Sigmoid colon (tissue), 7 donors: Measurements from ENCODE around the gene DNAAF5. TPM values are rescaled to one million over a fixed set of nuclear protein-coding genes. Genes with fewer than 3 reads are reported as not detected.

Experiments used
- DNase-seq: peaks from one replicate; pipeline ENCODE4 v3.0.0-alpha.2; 2019
- H3K27ac ChIP-seq, 4 donors: fragments of 200-600 bp; sonication (generic); one replicate each; pipeline ENCODE4 v1.5.1; 2016 to 2019; ENCODE audit warnings: mild to moderate bottlenecking in 1 of 4
- H3K27me3 ChIP-seq, 3 donors: fragments of 200-600 bp; sonication (generic); one replicate each; pipeline ENCODE4 v1.5.1; 2019; ENCODE audit warnings: mild to moderate bottlenecking in 1 of 3
- H3K36me3 ChIP-seq, 4 donors: fragments of 200-600 bp; sonication (generic); one replicate each; pipeline ENCODE4 v1.5.1; 2016 to 2019
- H3K4me1 ChIP-seq, 4 donors: fragments of 200-600 bp; sonication (generic); one replicate each; pipeline ENCODE4 v1.5.1; 2017 to 2019
- H3K4me3 ChIP-seq, 4 donors: fragments of 200-600 bp; sonication (generic); one replicate each; pipeline ENCODE4 v1.5.1; 2017 to 2019; ENCODE audit warnings: mild to moderate bottlenecking in 2 of 4, moderate library complexity in 1 of 4
- H3K9me3 ChIP-seq, 4 donors: fragments of 200-600 bp in 3 of 4; sonication (generic) in 3 of 4; one replicate each; pipeline versions ENCODE4 v1.5.1 to v1.6.1; 2013 to 2019
- EP300 ChIP-seq, 4 donors: sonication (generic); formaldehyde crosslinking; IDR thresholded peaks; one replicate each; pipeline ENCODE4 v1.6.1; 2017; ENCODE audit warnings: antibody characterized with exemption in 4 of 4
- POLR2A ChIP-seq, 2 donors: fragments of 450-650 bp; IDR thresholded peaks; one replicate each; pipeline ENCODE4 v1.6.1; 2016; ENCODE audit warnings: antibody characterized with exemption in 2 of 2, mild to moderate bottlenecking in 2 of 2, moderate library complexity in 2 of 2
- POLR2AphosphoS5 ChIP-seq, 4 donors: sonication (generic); formaldehyde crosslinking; IDR thresholded peaks; one replicate each; pipeline ENCODE4 v1.6.1; 2017; ENCODE audit warnings: antibody characterized with exemption in 4 of 4
- WGBS, 2 donors: extraction: QIAGEN DNeasy Blood & Tissue Kit; methylation state at CpG; one replicate each; pipeline ENCODE4 v1.1.7; 2013; 5-methylcytosine and 5-hydroxymethylcytosine counted together
- intact Hi-C: fragments of 100-400 bp; cut with DNase I; formaldehyde crosslinking; loops from one replicate; pipeline ENCODE4 v1.15.1; 2023
- polyA plus RNA-seq, 3 donors: library from polyadenylated mRNA; stranded (reverse); fragments of 200-250 nt; gene quantifications; one replicate each; pipeline ENCODE4 v1.2.3, GENCODE V29; 2013
- total RNA-seq, 4 donors: library from RNA; depleted of rRNA; stranded (reverse); fragments of >200 nt; gene quantifications; one replicate each; pipeline ENCODE4 v1.1.0, GENCODE V29; 2016
- TF ChIP-seq, protein P1 (sequence below), 4 experiments: fragments of 450-650 bp in 3 of 4; fragments of 200-600 bp in 1 of 4; IDR thresholded peaks; one replicate each; pipeline ENCODE4 v1.5.1; 2016 to 2019; ENCODE audit warnings: antibody characterized with exemption in 4 of 4, mild to moderate bottlenecking in 3 of 4, moderate library complexity in 2 of 4
- donor health status: healthy with polysubstance abuse.
- donor health status: Bipolar disorder and iron deficiency.
- donor health status: healthy.

The DNAAF5 gene
- total and polyA plus RNA-seq, 7 donors: 7.8 to 25.4 (median 14.5) TPM

DNA sequence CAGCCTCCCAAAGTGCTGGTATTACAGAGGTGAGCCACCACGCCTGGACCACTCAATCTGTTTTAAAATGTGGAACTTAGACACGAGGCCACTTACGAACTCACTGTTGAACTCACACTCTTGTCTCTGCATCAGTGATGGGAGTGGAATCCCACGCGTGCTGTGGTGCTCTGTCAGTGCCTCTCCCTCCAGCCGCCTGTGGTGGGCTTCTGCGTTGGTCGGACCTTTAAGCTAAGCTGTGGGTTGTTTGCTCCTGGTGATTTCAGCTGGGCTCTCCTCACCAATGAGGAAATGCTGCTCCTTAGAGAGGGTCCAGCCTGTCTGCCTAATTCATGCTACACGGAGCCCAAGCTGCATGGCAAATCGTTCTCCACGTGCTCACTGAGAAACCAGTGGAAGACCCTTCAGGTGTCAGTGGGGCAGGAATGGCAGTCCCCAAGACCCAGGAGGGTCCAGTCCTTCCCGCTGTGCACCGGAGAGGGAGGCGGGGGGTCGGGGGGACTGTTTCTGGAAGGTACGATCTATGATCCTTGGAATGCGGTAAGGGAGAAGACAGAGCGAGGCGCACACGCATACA is 18.4 kb downstream of the DNAAF5 start:
- TF ChIP-seq POLR2AphosphoS5 (IDR thresholded peaks at IDR 0.05): no peak
- no peak for TF ChIP-seq POLR2A (IDR thresholded peaks at IDR 0.05)
- TF ChIP-seq, protein P1, sequence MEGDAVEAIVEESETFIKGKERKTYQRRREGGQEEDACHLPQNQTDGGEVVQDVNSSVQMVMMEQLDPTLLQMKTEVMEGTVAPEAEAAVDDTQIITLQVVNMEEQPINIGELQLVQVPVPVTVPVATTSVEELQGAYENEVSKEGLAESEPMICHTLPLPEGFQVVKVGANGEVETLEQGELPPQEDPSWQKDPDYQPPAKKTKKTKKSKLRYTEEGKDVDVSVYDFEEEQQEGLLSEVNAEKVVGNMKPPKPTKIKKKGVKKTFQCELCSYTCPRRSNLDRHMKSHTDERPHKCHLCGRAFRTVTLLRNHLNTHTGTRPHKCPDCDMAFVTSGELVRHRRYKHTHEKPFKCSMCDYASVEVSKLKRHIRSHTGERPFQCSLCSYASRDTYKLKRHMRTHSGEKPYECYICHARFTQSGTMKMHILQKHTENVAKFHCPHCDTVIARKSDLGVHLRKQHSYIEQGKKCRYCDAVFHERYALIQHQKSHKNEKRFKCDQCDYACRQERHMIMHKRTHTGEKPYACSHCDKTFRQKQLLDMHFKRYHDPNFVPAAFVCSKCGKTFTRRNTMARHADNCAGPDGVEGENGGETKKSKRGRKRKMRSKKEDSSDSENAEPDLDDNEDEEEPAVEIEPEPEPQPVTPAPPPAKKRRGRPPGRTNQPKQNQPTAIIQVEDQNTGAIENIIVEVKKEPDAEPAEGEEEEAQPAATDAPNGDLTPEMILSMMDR (IDR thresholded peaks at IDR 0.05): no peak
- TF ChIP-seq EP300 (IDR thresholded peaks at IDR 0.05): no peak
- Histone ChIP-seq H3K9me3 (no peaks in the 10 kb centered on the region), H3K36me3 (peaks cover 8 to 41% (median 17%) of the 10 kb centered on the region in 4 donors), H3K4me3 (no peak overlapping the region), H3K27me3 (no peaks in the 10 kb centered on the region), H3K4me1 (no peaks in the 10 kb centered on the region), H3K27ac (no peak overlapping the region)
- intact Hi-C loops: no loop called here
- peak; percentile 40 for DNase-seq
- WGBS, 2 donors: 98% methylated on average over 20 of the region's 20 CpGs

DNA sequence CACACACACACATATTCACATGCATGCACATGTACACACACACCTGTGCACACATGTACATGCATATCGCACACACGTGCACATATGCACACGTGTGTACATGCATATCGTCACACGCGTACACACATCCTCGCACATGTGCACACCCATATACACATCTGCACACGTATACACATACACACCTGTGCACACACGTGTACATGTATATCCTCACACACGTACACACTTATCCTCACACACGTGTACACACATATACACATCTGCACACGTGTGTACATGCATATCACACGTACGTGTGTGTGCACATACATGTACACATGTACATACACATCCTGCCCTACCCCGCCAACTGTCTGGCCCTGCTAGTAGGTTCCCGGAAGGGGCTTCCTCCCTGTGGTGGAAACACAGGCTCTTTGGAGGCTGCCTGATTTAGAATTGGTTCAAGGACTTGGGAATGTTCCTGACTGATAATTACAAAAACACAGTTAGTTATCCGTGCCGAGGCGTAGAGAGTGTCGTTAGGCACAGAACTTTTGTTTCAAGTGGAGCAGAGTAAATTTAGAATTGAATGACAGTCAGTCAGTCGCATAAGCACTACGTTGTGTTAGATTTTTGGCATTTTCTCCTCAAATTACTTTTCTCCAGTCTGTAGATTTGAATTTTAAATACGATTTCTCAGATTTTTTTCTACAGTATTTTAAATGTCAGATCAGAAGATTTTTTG is 19.1 kb downstream of the DNAAF5 start:
- Histone ChIP-seq H3K36me3 (peaks cover 3 to 41% (median 10%) of the 10 kb centered on the region in 4 donors), H3K27ac (no peak overlapping the region), H3K9me3 (no peaks in the 10 kb centered on the region), H3K4me3 (no peak overlapping the region), H3K27me3 (no peaks in the 10 kb centered on the region), H3K4me1 (no peaks in the 10 kb centered on the region)
- intact Hi-C loops: no loop called here
- WGBS, 2 donors: 97% methylated on average over 23 of the region's 23 CpGs
- TF ChIP-seq POLR2AphosphoS5 (IDR thresholded peaks at IDR 0.05): no peak
- TF ChIP-seq, protein P1 (IDR thresholded peaks at IDR 0.05): no peak
- no peak for TF ChIP-seq POLR2A (IDR thresholded peaks at IDR 0.05)
- TF ChIP-seq EP300 (IDR thresholded peaks at IDR 0.05): no peak
- peak; percentile 50 for DNase-seq

DNA sequence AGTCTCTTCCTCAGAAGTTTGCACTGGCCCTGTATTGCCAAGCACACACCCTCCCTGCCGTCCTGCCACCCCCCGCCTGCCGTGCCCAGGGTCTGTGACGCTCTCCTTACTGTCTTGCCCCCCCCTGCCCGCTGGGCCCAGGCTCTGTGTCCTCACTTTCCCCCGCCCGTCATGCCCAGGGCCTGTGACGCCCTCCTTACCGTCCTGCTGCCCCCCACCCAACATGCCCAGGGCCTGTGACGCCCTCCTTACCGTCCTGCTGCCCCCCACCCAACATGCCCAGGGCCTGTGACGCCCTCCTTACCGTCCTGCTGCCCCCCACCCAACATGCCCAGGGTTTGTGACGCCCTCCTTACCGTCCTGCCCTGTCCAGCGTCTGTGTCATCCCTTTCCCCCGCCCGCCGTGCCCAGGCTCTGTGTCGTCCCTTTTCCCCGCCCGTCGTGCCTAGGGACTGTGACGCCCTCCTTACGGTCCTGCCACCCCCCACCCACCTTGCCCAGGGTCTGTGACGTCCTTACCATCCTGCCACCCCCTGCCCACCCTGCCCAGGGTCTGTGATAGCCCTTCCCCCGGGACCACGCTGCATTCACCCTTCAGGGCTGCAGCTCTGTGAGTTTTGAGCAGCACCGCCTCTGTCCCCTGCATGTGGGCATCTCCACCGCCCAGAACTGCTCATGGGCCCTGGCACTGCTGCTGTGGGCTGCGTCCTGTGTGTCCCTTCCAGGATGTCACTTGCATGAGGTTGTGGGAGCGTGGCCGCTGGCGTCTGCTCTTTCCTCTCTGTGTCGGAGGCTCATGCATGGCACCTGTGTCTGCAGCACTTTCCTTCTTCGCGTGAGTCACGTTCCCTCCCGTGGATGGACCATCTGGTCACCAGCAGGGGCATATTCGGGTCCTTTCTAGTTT is 19.9 kb downstream of the DNAAF5 start:
- no peaks in the 10 kb centered on the region for H3K27me3 ChIP-seq
- no peaks in the 10 kb centered on the region for H3K9me3 ChIP-seq
- H3K27ac ChIP-seq: no peak overlapping the region
- H3K4me3 ChIP-seq: no peak overlapping the region
- peak; percentile 48 for DNase-seq
- TF ChIP-seq POLR2AphosphoS5 (IDR thresholded peaks at IDR 0.05): no peak
- TF ChIP-seq EP300 (IDR thresholded peaks at IDR 0.05): no peak
- no peak for TF ChIP-seq POLR2A (IDR thresholded peaks at IDR 0.05)
- TF ChIP-seq, protein P1 (IDR thresholded peaks at IDR 0.05): no peak
- intact Hi-C loops: no loop called here
- H3K36me3 ChIP-seq: peaks cover 0 to 41% (median 3%) of the 10 kb centered on the region in 4 donors
- H3K4me1 ChIP-seq: no peaks in the 10 kb centered on the region
- 96% methylated on average over 40 of the region's 40 CpGs for WGBS, 2 donors

DNA sequence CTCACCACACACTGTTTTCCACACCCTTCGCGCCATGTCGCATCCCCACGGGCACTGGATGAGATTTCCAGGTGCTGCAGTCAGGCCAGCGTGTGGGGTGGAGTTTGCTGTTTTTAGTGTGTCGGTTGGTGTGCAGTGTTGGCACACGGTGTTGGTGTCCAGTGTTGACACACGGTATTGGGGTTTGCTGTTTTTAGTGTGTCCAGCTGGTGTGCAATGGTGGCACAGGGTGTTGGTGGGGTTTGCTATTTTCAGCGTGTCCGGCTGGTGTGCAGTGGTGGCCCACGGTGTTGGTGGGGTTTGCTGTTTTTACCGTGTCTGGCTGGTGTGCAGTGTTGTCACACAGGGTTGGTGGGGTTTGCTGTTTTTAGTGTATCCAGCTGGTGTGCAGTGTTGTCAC is 20.7 kb downstream of the DNAAF5 start:
- WGBS, 2 donors: 87 to 94% methylated on average over 12 of the region's 12 CpGs
- Histone ChIP-seq H3K27ac (no peak overlapping the region), H3K4me3 (no peak overlapping the region), H3K4me1 (no peaks in the 10 kb centered on the region), H3K9me3 (no peaks in the 10 kb centered on the region), H3K36me3 (peaks cover 0 to 38% (median 2%) of the 10 kb centered on the region in 4 donors), H3K27me3 (no peaks in the 10 kb centered on the region)
- intact Hi-C loops: no loop called here
- peak; percentile 48 for DNase-seq
- TF ChIP-seq POLR2AphosphoS5 (IDR thresholded peaks at IDR 0.05): no peak
- no peak for TF ChIP-seq POLR2A (IDR thresholded peaks at IDR 0.05)
- no peak for TF ChIP-seq EP300 (IDR thresholded peaks at IDR 0.05)
- TF ChIP-seq, protein P1 (IDR thresholded peaks at IDR 0.05): no peak
